Mammary epithelial cell (primary cell): ENCODE results near the gene CIBAR2.

Experiments used
- EZH2 ChIP-seq: IDR thresholded peaks from 2 replicates; pipeline ENCODE4 v1.6.1; 2012; ENCODE audit warnings: low read length, inconsistent platforms, borderline replicate concordance
- TF ChIP-seq, protein P1 (sequence below), 2 donors: IDR thresholded peaks in 1 of 2; conservative IDR thresholded peaks in 1 of 2; 2 replicates each; pipeline ENCODE4 v1.5.1; 2011 to 2012; ENCODE audit warnings: inconsistent platforms in 2 of 2, low read length in 2 of 2, mild to moderate bottlenecking in 2 of 2, control low read depth in 1 of 2, low read depth in 1 of 2; ENCODE audit not compliant: insufficient read depth in 1 of 2; ENCODE audit errors: extremely low read depth in 1 of 2

DNA sequence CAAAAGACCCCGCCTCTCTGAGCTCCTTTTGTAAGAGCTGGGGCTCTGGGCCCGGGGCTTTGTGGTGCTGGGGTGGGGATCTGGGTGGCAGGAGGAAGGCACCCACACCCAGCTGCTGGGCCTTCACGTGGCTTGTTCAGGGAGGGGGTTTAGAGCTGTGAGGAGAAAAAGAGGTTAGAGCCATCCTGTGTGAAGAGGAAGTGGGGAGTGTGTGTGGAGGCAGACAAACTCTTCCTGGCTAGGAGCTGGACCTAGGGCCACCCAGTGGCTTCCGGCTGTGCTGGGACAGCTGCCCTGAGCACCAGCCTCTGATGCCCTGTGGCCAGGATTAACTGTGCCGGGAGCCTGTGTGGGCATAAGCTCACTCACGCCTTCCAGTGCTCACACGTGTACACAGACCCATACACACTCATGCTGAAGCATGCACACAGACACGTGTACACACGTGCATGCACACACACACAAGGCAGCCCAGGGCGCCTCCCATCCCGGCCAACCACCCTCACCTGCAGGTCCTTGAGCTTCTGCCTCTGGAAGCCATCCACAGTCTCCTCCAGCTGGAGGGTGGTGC lies 7.4 kb downstream of the CIBAR2 start:
- TF ChIP-seq, protein P1, sequence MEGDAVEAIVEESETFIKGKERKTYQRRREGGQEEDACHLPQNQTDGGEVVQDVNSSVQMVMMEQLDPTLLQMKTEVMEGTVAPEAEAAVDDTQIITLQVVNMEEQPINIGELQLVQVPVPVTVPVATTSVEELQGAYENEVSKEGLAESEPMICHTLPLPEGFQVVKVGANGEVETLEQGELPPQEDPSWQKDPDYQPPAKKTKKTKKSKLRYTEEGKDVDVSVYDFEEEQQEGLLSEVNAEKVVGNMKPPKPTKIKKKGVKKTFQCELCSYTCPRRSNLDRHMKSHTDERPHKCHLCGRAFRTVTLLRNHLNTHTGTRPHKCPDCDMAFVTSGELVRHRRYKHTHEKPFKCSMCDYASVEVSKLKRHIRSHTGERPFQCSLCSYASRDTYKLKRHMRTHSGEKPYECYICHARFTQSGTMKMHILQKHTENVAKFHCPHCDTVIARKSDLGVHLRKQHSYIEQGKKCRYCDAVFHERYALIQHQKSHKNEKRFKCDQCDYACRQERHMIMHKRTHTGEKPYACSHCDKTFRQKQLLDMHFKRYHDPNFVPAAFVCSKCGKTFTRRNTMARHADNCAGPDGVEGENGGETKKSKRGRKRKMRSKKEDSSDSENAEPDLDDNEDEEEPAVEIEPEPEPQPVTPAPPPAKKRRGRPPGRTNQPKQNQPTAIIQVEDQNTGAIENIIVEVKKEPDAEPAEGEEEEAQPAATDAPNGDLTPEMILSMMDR (conservative IDR thresholded peaks at IDR 0.05 in 1 of 2, IDR thresholded peaks at IDR 0.05 in 1 of 2; ENCODE audit: extremely low read depth in 1 of 2, insufficient read depth in 1 of 2, low read depth in 1 of 2, low read length in 2 of 2), result no peak
- TF ChIP-seq EZH2, result no peak
